Measurements from ENCODE around the gene FREM2.

FREM2 gene

GRCh38 chr13:38700051-38700450 lies 13.2 kb downstream of the FREM2 start:
- no peaks in the 10 kb centered on the region for H3K36me3 Mint-ChIP-seq (ENCODE audit: low read depth)
- intact Hi-C loops (cut with micrococcal nuclease) = no loop called here
- H3K4me3 Mint-ChIP-seq = no peak overlapping the region
- H3K9me3 Mint-ChIP-seq = no peaks in the 10 kb centered on the region
- no peaks in the 10 kb centered on the region for H3K27me3 Mint-ChIP-seq
- H3K4me1 Mint-ChIP-seq (ENCODE audit: low read depth) = no peaks in the 10 kb centered on the region
- H3K27ac Mint-ChIP-seq = no peak overlapping the region

- H3K9me3 Mint-ChIP-seq = no peaks in the 10 kb centered on the region
- intact Hi-C loops (cut with micrococcal nuclease) = no loop called here
These were observed 15.8 kb downstream of the FREM2 start for GRCh38 chr13:38702669-38703068.

DNA sequence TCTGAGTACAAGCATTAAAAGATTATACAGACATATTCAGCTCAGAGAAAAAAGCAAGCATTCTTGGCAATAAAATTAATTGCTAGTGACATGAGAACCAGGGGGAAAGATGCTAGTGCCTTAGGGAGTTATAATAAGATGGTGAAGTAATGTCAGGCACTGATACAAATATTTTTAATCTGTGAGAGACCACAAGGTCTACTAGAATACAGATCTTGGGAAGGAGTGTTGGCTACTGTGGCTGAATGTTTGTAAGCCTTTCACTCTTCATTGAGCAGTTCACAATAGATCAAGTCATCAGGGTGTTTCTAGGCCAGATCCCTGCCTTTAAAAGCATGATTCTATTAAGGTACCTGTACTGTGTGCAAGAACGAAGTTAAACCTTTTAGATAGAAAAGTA lies 16.4 kb downstream of the FREM2 start:
- Mint-ChIP-seq H3K4me1 (ENCODE audit: low read depth) (no peaks in the 10 kb centered on the region), H3K27ac (no peak overlapping the region), H3K9me3 (no peaks in the 10 kb centered on the region), H3K4me3 (no peak overlapping the region), H3K27me3 (no peaks in the 10 kb centered on the region), H3K36me3 (ENCODE audit: low read depth) (no peaks in the 10 kb centered on the region)
- intact Hi-C loops (cut with micrococcal nuclease) = no loop called here

More at GRCh38 chr13:38702669-38703068, 15.8 kb downstream of the FREM2 start:
- no peaks in the 10 kb centered on the region for H3K36me3 Mint-ChIP-seq (ENCODE audit: low read depth)
- H3K4me3 Mint-ChIP-seq = no peak overlapping the region
- no peaks in the 10 kb centered on the region for H3K4me1 Mint-ChIP-seq (ENCODE audit: low read depth)
- no peak overlapping the region for H3K27ac Mint-ChIP-seq
- no peaks in the 10 kb centered on the region for H3K27me3 Mint-ChIP-seq

DNA sequence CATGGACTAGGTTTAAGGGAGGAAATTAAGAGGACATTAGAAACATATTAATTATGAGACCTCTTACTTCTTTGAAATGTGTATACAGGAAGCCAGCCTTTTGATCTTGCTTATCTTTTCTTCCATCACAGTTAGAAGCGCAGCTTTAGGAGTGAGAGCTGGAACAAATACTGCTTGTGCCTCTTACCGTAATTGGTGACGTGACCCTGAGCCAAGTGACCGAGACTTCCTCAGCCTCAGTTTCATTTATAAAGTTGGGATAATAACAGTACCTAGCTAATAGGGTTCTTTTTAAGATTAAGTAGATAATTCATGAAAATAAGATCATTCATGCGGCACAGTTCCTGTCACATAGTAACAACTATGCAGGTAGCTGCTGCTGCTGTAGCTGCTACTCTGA lies 18.5 kb downstream of the FREM2 start:
- Mint-ChIP-seq H3K36me3 (ENCODE audit: low read depth) (no peaks in the 10 kb centered on the region), H3K4me3 (no peak overlapping the region), H3K9me3 (no peaks in the 10 kb centered on the region), H3K4me1 (ENCODE audit: low read depth) (no peaks in the 10 kb centered on the region), H3K27ac (no peak overlapping the region), H3K27me3 (no peaks in the 10 kb centered on the region)
- intact Hi-C loops (cut with micrococcal nuclease) = no loop called here

DNA sequence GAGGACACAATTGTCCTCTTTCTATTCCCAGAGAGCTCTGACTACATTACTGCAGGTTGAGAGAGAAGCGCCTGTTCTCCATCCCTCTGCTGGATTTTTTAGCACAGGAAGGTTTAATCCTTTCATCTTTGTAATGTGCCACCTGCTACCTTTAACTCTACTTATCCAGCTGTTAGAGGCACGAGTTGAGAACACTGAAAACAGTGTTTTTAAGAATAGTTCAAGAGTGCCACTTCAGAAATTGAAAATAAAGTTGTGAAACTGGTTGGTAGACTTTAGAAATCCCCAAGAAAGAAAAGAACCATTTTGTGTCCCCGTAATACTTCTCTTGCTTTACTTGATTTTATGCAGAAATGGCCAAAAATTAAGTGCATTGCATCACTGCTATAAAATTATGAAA lies 20.6 kb downstream of the FREM2 start:
- Mint-ChIP-seq H3K9me3 (no peaks in the 10 kb centered on the region), H3K4me3 (no peak overlapping the region), H3K27ac (no peak overlapping the region), H3K4me1 (ENCODE audit: low read depth) (no peaks in the 10 kb centered on the region), H3K36me3 (ENCODE audit: low read depth) (no peaks in the 10 kb centered on the region), H3K27me3 (no peaks in the 10 kb centered on the region)
- intact Hi-C loops (cut with micrococcal nuclease) = no loop called here

GRCh38 chr13:38713046-38713445 lies 26.2 kb downstream of the FREM2 start:
- Mint-ChIP-seq H3K4me1 (ENCODE audit: low read depth) (no peaks in the 10 kb centered on the region), H3K36me3 (ENCODE audit: low read depth) (no peaks in the 10 kb centered on the region), H3K27ac (no peak overlapping the region), H3K27me3 (no peaks in the 10 kb centered on the region), H3K9me3 (no peaks in the 10 kb centered on the region), H3K4me3 (no peak overlapping the region)
- intact Hi-C loops (cut with micrococcal nuclease) = no loop called here

- intact Hi-C loops (cut with micrococcal nuclease) = no loop called here
- H3K4me3 Mint-ChIP-seq = no peak overlapping the region
These were observed 31.5 kb downstream of the FREM2 start for GRCh38 chr13:38718374-38718773.

DNA sequence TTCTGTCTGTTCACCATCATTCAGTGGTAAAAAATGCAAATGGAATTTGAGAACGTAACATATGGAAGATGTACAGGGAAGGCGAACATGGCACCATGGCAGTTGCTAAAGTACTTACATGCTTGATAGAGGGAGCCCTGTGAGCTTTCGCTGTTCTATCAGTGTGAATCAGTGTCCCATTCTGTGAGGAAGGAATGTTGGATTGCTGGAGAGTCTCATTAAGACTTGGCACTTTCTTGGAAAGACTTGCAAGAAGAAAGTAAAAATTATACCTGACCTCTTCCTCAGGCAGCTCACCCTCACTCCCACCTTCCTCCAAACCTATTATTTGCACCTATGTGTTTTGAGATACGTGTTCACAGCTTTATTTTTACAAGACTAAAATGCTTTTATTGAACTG lies 43.5 kb downstream of the FREM2 start:
- no peaks in the 10 kb centered on the region for H3K4me1 Mint-ChIP-seq (ENCODE audit: low read depth)
- no peaks in the 10 kb centered on the region for H3K9me3 Mint-ChIP-seq
- H3K36me3 Mint-ChIP-seq (ENCODE audit: low read depth) = no peaks in the 10 kb centered on the region
- H3K4me3 Mint-ChIP-seq = no peak overlapping the region
- intact Hi-C loops (cut with micrococcal nuclease) = no loop called here
- no peak overlapping the region for H3K27ac Mint-ChIP-seq
- H3K27me3 Mint-ChIP-seq = no peaks in the 10 kb centered on the region

More at GRCh38 chr13:38718374-38718773, 31.5 kb downstream of the FREM2 start:
- Mint-ChIP-seq H3K27ac (no peak overlapping the region), H3K4me1 (ENCODE audit: low read depth) (no peaks in the 10 kb centered on the region), H3K27me3 (no peaks in the 10 kb centered on the region), H3K9me3 (no peaks in the 10 kb centered on the region), H3K36me3 (ENCODE audit: low read depth) (no peaks in the 10 kb centered on the region)

DNA sequence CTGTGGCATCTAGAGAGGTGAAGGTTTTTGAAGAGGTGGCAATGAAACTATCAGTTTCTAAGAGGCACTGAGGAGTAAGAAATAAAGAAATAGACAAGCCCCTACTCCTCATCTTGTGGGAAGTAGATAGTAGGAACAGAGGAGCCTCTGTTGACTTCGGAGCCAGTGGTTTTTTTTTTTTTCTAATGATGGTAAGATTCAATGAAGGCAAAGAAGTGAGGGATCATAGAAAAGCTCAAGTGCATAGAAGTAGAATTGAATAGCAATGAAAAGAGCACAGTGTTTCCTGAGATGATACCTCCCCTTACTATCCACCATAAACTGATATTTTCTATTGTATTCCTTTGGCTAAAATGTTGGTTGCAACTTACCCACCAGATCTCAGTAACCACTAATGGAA lies 46.3 kb downstream of the FREM2 start:
- intact Hi-C loops (cut with micrococcal nuclease) = no loop called here
- no peaks in the 10 kb centered on the region for H3K36me3 Mint-ChIP-seq (ENCODE audit: low read depth)
- no peaks in the 10 kb centered on the region for H3K9me3 Mint-ChIP-seq
- no peaks in the 10 kb centered on the region for H3K27me3 Mint-ChIP-seq
- no peak overlapping the region for H3K27ac Mint-ChIP-seq
- H3K4me3 Mint-ChIP-seq = no peak overlapping the region
- H3K4me1 Mint-ChIP-seq (ENCODE audit: low read depth) = no peaks in the 10 kb centered on the region

- no peaks in the 10 kb centered on the region for H3K27me3 Mint-ChIP-seq
- H3K4me3 Mint-ChIP-seq = no peak overlapping the region
- intact Hi-C loops (cut with micrococcal nuclease) = no loop called here
- H3K9me3 Mint-ChIP-seq = no peaks in the 10 kb centered on the region
- no peaks in the 10 kb centered on the region for H3K36me3 Mint-ChIP-seq (ENCODE audit: low read depth)
- no peaks in the 10 kb centered on the region for H3K4me1 Mint-ChIP-seq (ENCODE audit: low read depth)
- H3K27ac Mint-ChIP-seq = no peak overlapping the region
These were observed 49.0 kb downstream of the FREM2 start for GRCh38 chr13:38735665-38736440.

GRCh38 chr13:38743466-38743865 lies 56.6 kb downstream of the FREM2 start:
- intact Hi-C loops (cut with micrococcal nuclease) = no loop called here
- no peaks in the 10 kb centered on the region for H3K36me3 Mint-ChIP-seq (ENCODE audit: low read depth)
- no peaks in the 10 kb centered on the region for H3K4me1 Mint-ChIP-seq (ENCODE audit: low read depth)
- no peaks in the 10 kb centered on the region for H3K9me3 Mint-ChIP-seq
- no peak overlapping the region for H3K4me3 Mint-ChIP-seq
- no peak overlapping the region for H3K27ac Mint-ChIP-seq
- no peaks in the 10 kb centered on the region for H3K27me3 Mint-ChIP-seq

GRCh38 chr13:38752686-38753085 lies 65.8 kb downstream of the FREM2 start:
- Mint-ChIP-seq H3K9me3 (no peaks in the 10 kb centered on the region), H3K36me3 (ENCODE audit: low read depth) (no peaks in the 10 kb centered on the region), H3K27ac (no peak overlapping the region), H3K27me3 (no peaks in the 10 kb centered on the region), H3K4me1 (ENCODE audit: low read depth) (no peaks in the 10 kb centered on the region), H3K4me3 (no peak overlapping the region)
- intact Hi-C loops (cut with micrococcal nuclease) = no loop called here

DNA sequence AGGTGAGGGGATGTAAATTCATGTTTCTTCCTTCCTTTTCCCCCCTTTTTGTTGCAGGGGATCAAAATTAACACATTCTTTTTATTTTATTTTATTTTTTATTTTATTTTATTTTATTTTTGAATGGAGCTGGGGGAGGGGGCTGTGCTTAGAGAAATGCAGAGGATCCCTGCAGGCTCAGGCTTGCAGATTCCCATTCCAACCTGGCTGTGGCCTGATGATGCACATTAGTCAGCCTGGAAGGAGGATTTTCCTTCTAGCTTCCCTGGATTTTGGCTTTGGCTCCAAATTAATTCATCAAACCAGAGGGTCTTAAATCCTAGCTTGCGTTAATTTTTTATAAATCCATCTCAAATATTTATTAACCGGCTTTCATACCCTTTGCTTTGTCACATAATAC lies 67.0 kb downstream of the FREM2 start:
- Mint-ChIP-seq H3K36me3 (ENCODE audit: low read depth) (no peaks in the 10 kb centered on the region), H3K27me3 (no peaks in the 10 kb centered on the region), H3K4me3 (no peak overlapping the region), H3K27ac (no peak overlapping the region), H3K9me3 (no peaks in the 10 kb centered on the region), H3K4me1 (ENCODE audit: low read depth) (no peaks in the 10 kb centered on the region)
- intact Hi-C loops (cut with micrococcal nuclease) = no loop called here

- no peak overlapping the region for H3K4me3 Mint-ChIP-seq
- no peaks in the 10 kb centered on the region for H3K9me3 Mint-ChIP-seq
- no peaks in the 10 kb centered on the region for H3K4me1 Mint-ChIP-seq (ENCODE audit: low read depth)
- H3K27ac Mint-ChIP-seq = no peak overlapping the region
- H3K36me3 Mint-ChIP-seq (ENCODE audit: low read depth) = no peaks in the 10 kb centered on the region
- no peaks in the 10 kb centered on the region for H3K27me3 Mint-ChIP-seq
- intact Hi-C loops (cut with micrococcal nuclease) = no loop called here
These were observed 68.9 kb downstream of the FREM2 start for GRCh38 chr13:38755793-38756192.

DNA sequence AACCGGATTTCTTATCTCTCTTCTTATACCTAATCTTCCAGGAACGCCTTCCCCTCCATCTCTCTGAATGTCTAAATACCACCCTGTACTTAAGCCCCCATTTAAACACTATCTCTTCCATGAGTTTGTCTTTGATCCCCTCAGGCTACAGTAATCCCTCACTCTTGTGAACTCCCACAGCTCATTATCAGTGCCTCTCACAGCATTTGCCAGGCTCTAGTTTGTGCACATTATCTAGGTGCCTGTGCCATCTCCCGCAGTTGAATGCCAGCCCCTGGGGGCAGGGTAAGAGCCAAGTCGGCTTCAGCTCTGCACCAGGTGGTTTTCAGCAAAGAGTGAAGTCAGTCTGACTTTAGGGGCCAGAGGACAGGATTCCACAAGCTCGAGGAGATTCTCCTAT lies 71.4 kb downstream of the FREM2 start:
- Mint-ChIP-seq H3K4me1 (ENCODE audit: low read depth) (no peaks in the 10 kb centered on the region), H3K9me3 (no peaks in the 10 kb centered on the region), H3K27me3 (no peaks in the 10 kb centered on the region), H3K36me3 (ENCODE audit: low read depth) (no peaks in the 10 kb centered on the region), H3K4me3 (no peak overlapping the region), H3K27ac (no peak overlapping the region)
- intact Hi-C loops (cut with micrococcal nuclease) = no loop called here
